ENCODE measurements around the gene GEMIN7.

Gene GEMIN7

DNA sequence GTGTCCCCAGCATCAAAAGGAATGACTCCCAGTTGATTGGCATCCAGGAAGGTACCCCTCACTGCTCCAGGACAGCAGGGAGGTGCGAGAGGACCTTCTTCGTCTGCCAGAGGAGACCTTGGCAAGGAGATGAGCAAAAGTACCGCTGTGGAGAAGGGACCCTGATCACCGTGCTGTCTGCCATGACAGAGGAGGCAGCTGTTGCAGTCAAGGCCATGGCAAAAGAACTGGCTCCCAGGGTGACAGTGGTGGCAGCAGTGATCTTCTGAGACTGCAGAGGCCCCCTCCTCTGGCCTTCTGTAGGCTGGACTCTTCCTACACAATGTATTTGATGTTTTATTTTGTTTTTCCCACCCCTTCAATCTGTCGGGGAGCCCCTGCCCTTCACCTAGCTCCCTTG, 49.7 kb downstream of the GEMIN7 start:
- no peak overlapping the region for H3K4me3 ChIP-seq (replicated peaks in 1 of 2; ENCODE audit: low read depth in 2 of 2, low read length in 2 of 2)
- no peak for DNase-seq (ENCODE audit: low read depth in 2 of 2)
- TF ChIP-seq, protein P1, sequence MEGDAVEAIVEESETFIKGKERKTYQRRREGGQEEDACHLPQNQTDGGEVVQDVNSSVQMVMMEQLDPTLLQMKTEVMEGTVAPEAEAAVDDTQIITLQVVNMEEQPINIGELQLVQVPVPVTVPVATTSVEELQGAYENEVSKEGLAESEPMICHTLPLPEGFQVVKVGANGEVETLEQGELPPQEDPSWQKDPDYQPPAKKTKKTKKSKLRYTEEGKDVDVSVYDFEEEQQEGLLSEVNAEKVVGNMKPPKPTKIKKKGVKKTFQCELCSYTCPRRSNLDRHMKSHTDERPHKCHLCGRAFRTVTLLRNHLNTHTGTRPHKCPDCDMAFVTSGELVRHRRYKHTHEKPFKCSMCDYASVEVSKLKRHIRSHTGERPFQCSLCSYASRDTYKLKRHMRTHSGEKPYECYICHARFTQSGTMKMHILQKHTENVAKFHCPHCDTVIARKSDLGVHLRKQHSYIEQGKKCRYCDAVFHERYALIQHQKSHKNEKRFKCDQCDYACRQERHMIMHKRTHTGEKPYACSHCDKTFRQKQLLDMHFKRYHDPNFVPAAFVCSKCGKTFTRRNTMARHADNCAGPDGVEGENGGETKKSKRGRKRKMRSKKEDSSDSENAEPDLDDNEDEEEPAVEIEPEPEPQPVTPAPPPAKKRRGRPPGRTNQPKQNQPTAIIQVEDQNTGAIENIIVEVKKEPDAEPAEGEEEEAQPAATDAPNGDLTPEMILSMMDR (IDR thresholded peaks at IDR 0.05; ENCODE audit: low read depth, low read length): no peak

DNA sequence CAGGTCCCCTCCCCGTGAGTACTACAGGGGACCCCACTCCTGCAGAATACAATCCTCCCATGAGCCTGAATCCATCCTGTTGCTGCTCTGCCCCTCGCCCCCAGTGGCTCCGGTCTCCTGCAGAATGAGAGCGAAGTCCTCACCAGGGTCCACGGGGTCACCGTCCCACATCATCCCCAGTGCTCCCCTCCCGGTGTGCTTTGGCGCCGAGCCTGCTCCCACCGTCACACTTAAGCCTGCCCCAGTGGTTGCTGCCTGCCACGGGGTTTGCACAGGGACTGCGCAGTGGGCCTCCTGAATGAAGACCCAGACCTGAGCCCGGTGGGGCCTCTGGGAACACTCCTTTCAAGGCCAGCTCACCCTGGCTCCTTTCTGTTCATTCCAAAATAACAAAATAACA, 51.2 kb downstream of the GEMIN7 start:
- H3K4me3 ChIP-seq (replicated peaks in 1 of 2; ENCODE audit: low read depth in 2 of 2, low read length in 2 of 2): no peak overlapping the region
- DNase-seq (ENCODE audit: low read depth in 2 of 2): no peak
- TF ChIP-seq, protein P1 (IDR thresholded peaks at IDR 0.05; ENCODE audit: low read depth, low read length): no peak

DNA sequence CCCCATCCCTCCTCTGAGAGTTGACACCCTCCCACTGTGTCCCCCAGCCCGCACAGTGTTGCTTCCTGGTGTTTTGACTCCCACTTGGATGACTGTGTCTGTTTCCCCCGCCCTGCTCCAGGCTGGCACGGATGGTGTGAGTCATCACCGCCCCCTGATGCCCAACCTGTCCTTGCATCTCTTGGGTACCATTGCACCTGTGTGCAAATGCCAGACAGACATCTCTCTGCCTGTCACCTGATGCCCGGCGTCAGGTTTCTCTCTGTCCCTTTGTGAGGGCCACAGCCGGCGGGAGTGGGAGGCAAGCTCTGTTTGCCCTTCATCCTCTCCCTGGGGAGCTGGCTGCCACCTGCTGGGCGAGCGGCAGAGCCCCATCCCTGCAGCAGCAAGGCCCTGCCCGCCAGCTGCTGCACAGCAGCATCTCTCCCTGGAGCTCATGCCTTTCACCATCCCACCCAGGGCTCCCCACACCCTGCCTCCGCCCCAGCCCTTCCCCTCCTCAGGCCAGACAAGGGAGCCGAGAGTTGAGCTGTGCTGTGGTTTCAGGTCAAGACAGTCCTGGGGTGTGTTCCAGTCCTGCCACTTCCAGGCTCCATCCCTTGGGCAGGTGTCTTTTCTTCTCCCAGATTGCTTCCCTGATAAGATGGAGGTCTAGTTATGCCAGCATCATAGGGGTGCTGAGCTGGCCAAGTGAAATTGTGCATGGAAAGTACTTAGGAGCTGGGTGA, 52.0 kb downstream of the GEMIN7 start:
- TF ChIP-seq, protein P1 (IDR thresholded peaks at IDR 0.05; ENCODE audit: low read depth, low read length): no peak
- H3K4me3 ChIP-seq (replicated peaks in 1 of 2; ENCODE audit: low read depth in 2 of 2, low read length in 2 of 2): no peak overlapping the region
- DNase-seq (ENCODE audit: low read depth in 2 of 2): no peak

DNA sequence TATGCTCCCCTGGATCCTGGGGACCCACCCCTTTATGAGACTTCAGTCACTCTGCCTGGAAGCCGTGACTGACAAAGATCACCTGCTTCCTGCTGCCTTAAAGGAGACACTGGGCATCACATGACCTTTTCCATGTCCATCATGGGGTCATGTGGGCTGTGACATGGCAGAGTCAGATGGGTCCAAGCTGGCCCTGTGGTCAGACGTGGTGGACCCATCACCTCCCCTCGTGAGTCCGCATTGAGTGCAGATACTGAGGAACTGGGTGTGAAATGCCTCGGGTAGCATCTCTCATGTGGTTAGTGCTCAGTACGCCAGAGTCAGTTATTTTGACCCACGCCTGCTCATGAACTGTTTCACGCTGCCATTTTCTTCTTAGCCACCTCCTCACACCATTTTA, 54.6 kb downstream of the GEMIN7 start:
- TF ChIP-seq, protein P1 (IDR thresholded peaks at IDR 0.05; ENCODE audit: low read depth, low read length): no peak
- DNase-seq (ENCODE audit: low read depth in 2 of 2): no peak
- H3K4me3 ChIP-seq (replicated peaks in 1 of 2; ENCODE audit: low read depth in 2 of 2, low read length in 2 of 2): no peak overlapping the region

DNA sequence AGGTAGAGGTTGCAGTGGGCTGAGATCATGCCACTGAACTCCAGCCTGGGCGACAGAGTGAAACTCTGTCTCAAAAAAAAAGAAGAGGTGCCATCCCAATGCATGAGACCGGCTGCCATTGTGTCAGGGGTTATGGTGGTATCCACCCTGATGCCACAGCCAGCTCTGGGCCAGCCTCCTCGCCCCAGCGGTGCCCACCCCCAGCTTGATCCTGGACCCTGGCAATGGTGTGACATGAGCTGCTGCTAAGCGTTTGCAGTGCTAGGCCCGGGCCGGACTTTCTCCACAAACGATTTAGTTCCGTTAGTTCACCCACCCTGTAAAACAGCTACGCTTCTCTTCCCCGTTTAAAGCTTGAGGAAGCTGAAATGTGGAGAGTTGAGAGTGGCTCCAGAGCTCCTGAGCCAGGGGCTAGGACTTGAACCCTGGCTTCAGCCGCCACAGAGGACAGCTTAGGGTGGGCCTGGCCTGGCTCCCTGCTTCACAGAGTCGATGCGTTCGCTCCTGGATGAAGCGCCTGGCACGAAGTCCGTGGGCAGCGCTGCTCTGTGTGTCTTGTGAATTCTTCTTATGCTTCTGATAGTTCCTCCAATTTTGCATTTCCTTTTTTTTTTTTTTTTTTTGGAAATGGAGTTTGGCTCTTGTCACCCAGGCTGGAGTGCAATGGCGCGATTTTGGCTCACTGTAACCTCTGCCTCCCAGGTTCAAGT, 56.3 kb downstream of the GEMIN7 start:
- DNase-seq (ENCODE audit: low read depth in 2 of 2): no peak
- H3K4me3 ChIP-seq (replicated peaks in 1 of 2; ENCODE audit: low read depth in 2 of 2, low read length in 2 of 2): no peak overlapping the region
- TF ChIP-seq, protein P1 (IDR thresholded peaks at IDR 0.05; ENCODE audit: low read depth, low read length): no peak

DNA sequence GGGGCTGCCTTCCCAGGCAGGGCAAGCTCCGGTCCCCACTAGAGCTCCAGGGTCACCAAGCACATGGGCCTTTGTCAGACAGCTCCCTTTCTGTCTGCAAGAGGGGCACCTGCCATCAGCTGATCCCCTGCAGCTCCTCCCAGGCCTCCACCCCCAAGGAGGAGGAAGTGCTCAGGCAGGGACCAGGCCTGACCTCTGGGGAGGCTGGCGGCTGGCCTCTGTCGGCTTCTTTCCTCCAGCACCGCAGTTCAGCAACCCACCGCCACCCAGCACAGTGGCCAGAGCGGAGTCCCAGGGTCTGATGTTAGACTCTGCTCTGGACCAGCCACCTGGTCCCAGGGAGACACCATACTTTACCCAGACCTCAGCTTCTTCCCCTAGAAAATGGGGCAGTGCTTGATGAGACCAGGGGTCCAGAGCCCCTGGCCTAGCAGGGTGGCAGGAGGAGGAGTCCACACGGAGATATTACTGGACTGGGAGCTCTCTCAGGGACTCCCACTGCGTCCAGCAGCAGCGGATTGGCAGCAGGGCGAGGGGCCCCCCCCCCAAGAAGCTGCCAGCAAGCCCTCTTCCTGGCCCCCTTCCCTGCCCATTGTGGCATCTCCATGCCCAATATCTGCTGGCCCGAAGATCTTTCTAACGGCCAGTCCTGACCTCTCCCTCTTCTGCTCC, 57.6 kb downstream of the GEMIN7 start:
- no peak overlapping the region for H3K4me3 ChIP-seq (replicated peaks in 1 of 2; ENCODE audit: low read depth in 2 of 2, low read length in 2 of 2)
- TF ChIP-seq, protein P1 (IDR thresholded peaks at IDR 0.05; ENCODE audit: low read depth, low read length): no peak
- DNase-seq (ENCODE audit: low read depth in 2 of 2): no peak
